Activated T-cell treated with anti-CD3 and anti-CD28 coated beads for 24 hours (primary cell): ENCODE data around the gene ARL6IP6.

ENCODE experiments used
- DNase-seq: peaks from one replicate; pipeline ENCODE4 v3.0.0-alpha.2; 2020; ENCODE audit warnings: low read depth

The ARL6IP6 gene

DNA sequence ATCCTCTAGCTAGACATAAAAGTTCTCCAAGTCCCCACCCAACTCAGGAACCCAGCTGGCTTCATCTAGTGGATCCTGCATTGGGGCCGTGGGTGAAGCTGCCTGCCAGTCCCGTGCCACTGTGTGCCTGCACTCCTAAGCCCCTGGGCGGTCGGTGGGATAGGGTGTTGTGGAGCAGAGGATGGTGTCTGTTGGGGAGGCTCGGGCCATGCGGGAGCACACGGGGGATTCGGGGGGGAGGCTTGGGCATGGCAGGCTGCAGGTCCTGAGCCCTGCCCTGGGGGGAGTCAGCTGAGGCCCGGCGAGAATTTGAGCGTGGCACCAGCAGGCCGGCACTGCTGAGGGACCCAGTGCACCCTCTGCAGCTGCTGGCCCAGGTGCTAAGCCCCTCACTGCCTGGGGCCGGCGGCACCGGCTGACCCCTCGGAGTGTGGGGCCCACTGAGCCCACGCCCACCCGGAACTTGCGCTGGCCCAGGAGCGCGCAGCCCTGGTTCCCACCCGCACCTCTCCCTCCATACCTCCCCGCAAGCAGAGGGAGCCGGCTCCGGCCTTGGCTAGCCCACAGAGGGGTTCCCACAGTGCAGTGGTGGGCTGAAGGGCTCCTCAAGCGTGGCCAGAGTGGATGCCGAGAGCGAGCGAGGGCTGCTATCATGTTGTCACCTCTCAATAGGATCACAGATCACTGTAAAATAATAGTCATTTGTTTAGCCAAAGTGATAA lies 86.4 kb downstream of the ARL6IP6 start:
- DNase-seq, result no peak

DNA sequence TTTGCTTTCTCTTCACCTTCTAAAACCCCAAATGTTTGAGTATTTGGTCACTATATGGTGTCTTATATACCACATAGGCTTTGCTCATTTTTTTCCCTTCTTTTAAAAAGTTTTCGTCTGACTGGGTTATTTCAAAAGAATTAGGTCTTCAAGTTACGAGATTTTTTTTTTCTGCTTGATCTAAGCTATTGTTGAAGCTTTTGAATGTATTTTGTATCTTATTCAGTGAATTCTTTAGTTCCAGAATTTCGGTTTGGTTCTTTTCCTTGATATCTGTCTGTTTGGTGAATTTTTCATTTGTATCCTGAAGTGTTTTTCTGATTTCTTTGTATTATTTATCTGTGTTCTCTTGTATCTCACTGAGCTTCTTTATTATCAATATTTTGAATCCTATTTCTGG lies 93.5 kb downstream of the ARL6IP6 start:
- no peak for DNase-seq
